Neuron (in vitro differentiated cells): ENCODE data around the gene TAF1D.
"Not testable (repeated sequence)": the region's sequence is repeated elsewhere in the genome, so short reads cannot be mapped to it uniquely, and the experiment has no call there.

Experiments used
- H2AFZ ChIP-seq: one replicate; pipeline ENCODE4 v1.6.1; 2013; ENCODE audit warnings: low read depth, mild to moderate bottlenecking, inconsistent platforms, low read length, moderate library complexity
- H3K27me3 ChIP-seq: one replicate; pipeline ENCODE4 v1.6.1; 2013; ENCODE audit warnings: low read length; ENCODE audit not compliant: insufficient read depth
- H3K36me3 ChIP-seq: one replicate; pipeline ENCODE4 v1.6.1; 2013; ENCODE audit warnings: low read length; ENCODE audit not compliant: insufficient read depth
- H3K4me1 ChIP-seq: one replicate; pipeline ENCODE4 v1.6.1; 2013; ENCODE audit warnings: low read length; ENCODE audit not compliant: insufficient read depth
- H3K4me3 ChIP-seq: 2 replicates; pipeline ENCODE4 v1.5.1; 2013; ENCODE audit warnings: mild to moderate bottlenecking, low read length, moderate library complexity
- H3K9me3 ChIP-seq: one replicate; pipeline ENCODE4 v1.6.1; 2013; ENCODE audit warnings: low read length

The TAF1D gene

GRCh38 chr11:93765551-93765950 is 24.3 kb upstream of the TAF1D start:
- H3K4me3 ChIP-seq, result no peak overlapping the region
- H3K36me3 ChIP-seq, result peaks cover 36% of the 10 kb centered on the region
- H3K4me1 ChIP-seq, result no peaks in the 10 kb centered on the region

GRCh38 chr11:93761910-93762309 is 20.6 kb upstream of the TAF1D start:
- Histone ChIP-seq H3K9me3 (no peaks in the 10 kb centered on the region), H3K4me3 (no peak overlapping the region), H2AFZ (no peak overlapping the region), H3K27me3 (no peaks in the 10 kb centered on the region), H3K4me1 (no peaks in the 10 kb centered on the region), H3K36me3 (peaks cover 58% of the 10 kb centered on the region)

More at GRCh38 chr11:93765551-93765950, 24.3 kb upstream of the TAF1D start:
- Histone ChIP-seq H3K27me3 (no peaks in the 10 kb centered on the region), H3K9me3 (no peaks in the 10 kb centered on the region), H2AFZ (no peak overlapping the region)

- H3K9me3 ChIP-seq, H3K4me1 ChIP-seq, H2AFZ ChIP-seq, H3K4me3 ChIP-seq, H3K27me3 ChIP-seq: not testable (repeated sequence)
- peaks cover 63% of the 10 kb centered on the region for H3K36me3 ChIP-seq
Measured at GRCh38 chr11:93759123-93759522, 17.8 kb upstream of the TAF1D start.

- Histone ChIP-seq H3K36me3 (peaks cover 63% of the 10 kb centered on the region), H3K4me3 (no peak overlapping the region), H3K4me1 (no peaks in the 10 kb centered on the region), H2AFZ (no peak overlapping the region), H3K27me3 (no peaks in the 10 kb centered on the region), H3K9me3 (no peaks in the 10 kb centered on the region)
Measured at GRCh38 chr11:93757924-93758865, 16.9 kb upstream of the TAF1D start.

GRCh38 chr11:93757301-93757700 is 16.0 kb upstream of the TAF1D start:
- H3K4me3 ChIP-seq, result no peak overlapping the region
- H3K9me3 ChIP-seq, result no peaks in the 10 kb centered on the region
- H3K4me1 ChIP-seq, result no peaks in the 10 kb centered on the region
- no peak overlapping the region for H2AFZ ChIP-seq
- no peaks in the 10 kb centered on the region for H3K27me3 ChIP-seq
- H3K36me3 ChIP-seq, result peaks cover 56% of the 10 kb centered on the region

GRCh38 chr11:93756748-93757147 is 15.5 kb upstream of the TAF1D start:
- no peaks in the 10 kb centered on the region for H3K4me1 ChIP-seq
- H3K4me3 ChIP-seq, result no peak overlapping the region
- H2AFZ ChIP-seq, result no peak overlapping the region
- H3K9me3 ChIP-seq, result no peaks in the 10 kb centered on the region
- no peaks in the 10 kb centered on the region for H3K27me3 ChIP-seq
- peaks cover 58% of the 10 kb centered on the region for H3K36me3 ChIP-seq

GRCh38 chr11:93753241-93753640 is 11.9 kb upstream of the TAF1D start:
- Histone ChIP-seq H3K9me3 (no peaks in the 10 kb centered on the region), H2AFZ (no peak overlapping the region), H3K36me3 (peaks cover 41% of the 10 kb centered on the region), H3K4me1 (no peaks in the 10 kb centered on the region), H3K4me3 (no peak overlapping the region), H3K27me3 (no peaks in the 10 kb centered on the region)

GRCh38 chr11:93751001-93751400 is 9.7 kb upstream of the TAF1D start:
- no peaks in the 10 kb centered on the region for H3K9me3 ChIP-seq
- H3K4me3 ChIP-seq, result no peak overlapping the region

GRCh38 chr11:93747122-93747521 is 5.8 kb upstream of the TAF1D start:
- Histone ChIP-seq H3K27me3 (no peaks in the 10 kb centered on the region), H2AFZ (no peak overlapping the region)

More at GRCh38 chr11:93751001-93751400, 9.7 kb upstream of the TAF1D start:
- Histone ChIP-seq H3K27me3 (no peaks in the 10 kb centered on the region), H2AFZ (no peak overlapping the region), H3K36me3 (peaks cover 24% of the 10 kb centered on the region), H3K4me1 (no peaks in the 10 kb centered on the region)

GRCh38 chr11:93746101-93746500 is 4.8 kb upstream of the TAF1D start:
- Histone ChIP-seq H3K4me3 (no peak overlapping the region), H2AFZ (no peak overlapping the region), H3K9me3 (no peaks in the 10 kb centered on the region), H3K4me1 (peaks cover 2% of the 10 kb centered on the region), H3K27me3 (no peaks in the 10 kb centered on the region), H3K36me3 (peaks cover 13% of the 10 kb centered on the region)

More at GRCh38 chr11:93747122-93747521, 5.8 kb upstream of the TAF1D start:
- no peak overlapping the region for H3K4me3 ChIP-seq
- H3K9me3 ChIP-seq, result no peaks in the 10 kb centered on the region
- H3K4me1 ChIP-seq, result peaks cover 2% of the 10 kb centered on the region
- peaks cover 17% of the 10 kb centered on the region for H3K36me3 ChIP-seq

GRCh38 chr11:93745005-93745755 is 3.9 kb upstream of the TAF1D start:
- not testable (repeated sequence) for H2AFZ ChIP-seq, H3K9me3 ChIP-seq, H3K27me3 ChIP-seq, H3K4me3 ChIP-seq, H3K4me1 ChIP-seq, H3K36me3 ChIP-seq

- Histone ChIP-seq H3K4me3 (no peak overlapping the region), H3K9me3 (no peaks in the 10 kb centered on the region), H3K4me1 (peaks cover 9% of the 10 kb centered on the region), H3K36me3 (peaks cover 10% of the 10 kb centered on the region), H2AFZ (no peak overlapping the region), H3K27me3 (no peaks in the 10 kb centered on the region)
Measured at GRCh38 chr11:93744669-93745004, 3.3 kb upstream of the TAF1D start.

GRCh38 chr11:93743291-93743690 is 2.0 kb upstream of the TAF1D start:
- no peaks in the 10 kb centered on the region for H3K27me3 ChIP-seq
- peaks cover 22% of the 10 kb centered on the region for H3K4me1 ChIP-seq
- H3K36me3 ChIP-seq, result peaks cover 20% of the 10 kb centered on the region
- H3K4me3 ChIP-seq, result no peak overlapping the region
- H2AFZ ChIP-seq, result no peak overlapping the region
- H3K9me3 ChIP-seq, result no peaks in the 10 kb centered on the region
